Posterior cingulate gyrus (tissue), 11 donors: ENCODE measurements around the gene METTL5.
"Not testable (repeated sequence)": the region's sequence is repeated elsewhere in the genome, so short reads cannot be mapped to it uniquely, and the experiment has no call there.

Experiments
- DNase-seq, 10 donors: peaks; one replicate each; pipeline versions ENCODE4 v3.0.0 to v3.0.0-alpha.2; 2020 to 2021; ENCODE audit warnings: mixed read lengths in 3 of 10
- intact Hi-C: fragments of 100-400 bp; cut with DNase I; formaldehyde crosslinking; loops from one replicate; pipeline ENCODE4 v1.15.1; 2023

The METTL5 gene

DNA sequence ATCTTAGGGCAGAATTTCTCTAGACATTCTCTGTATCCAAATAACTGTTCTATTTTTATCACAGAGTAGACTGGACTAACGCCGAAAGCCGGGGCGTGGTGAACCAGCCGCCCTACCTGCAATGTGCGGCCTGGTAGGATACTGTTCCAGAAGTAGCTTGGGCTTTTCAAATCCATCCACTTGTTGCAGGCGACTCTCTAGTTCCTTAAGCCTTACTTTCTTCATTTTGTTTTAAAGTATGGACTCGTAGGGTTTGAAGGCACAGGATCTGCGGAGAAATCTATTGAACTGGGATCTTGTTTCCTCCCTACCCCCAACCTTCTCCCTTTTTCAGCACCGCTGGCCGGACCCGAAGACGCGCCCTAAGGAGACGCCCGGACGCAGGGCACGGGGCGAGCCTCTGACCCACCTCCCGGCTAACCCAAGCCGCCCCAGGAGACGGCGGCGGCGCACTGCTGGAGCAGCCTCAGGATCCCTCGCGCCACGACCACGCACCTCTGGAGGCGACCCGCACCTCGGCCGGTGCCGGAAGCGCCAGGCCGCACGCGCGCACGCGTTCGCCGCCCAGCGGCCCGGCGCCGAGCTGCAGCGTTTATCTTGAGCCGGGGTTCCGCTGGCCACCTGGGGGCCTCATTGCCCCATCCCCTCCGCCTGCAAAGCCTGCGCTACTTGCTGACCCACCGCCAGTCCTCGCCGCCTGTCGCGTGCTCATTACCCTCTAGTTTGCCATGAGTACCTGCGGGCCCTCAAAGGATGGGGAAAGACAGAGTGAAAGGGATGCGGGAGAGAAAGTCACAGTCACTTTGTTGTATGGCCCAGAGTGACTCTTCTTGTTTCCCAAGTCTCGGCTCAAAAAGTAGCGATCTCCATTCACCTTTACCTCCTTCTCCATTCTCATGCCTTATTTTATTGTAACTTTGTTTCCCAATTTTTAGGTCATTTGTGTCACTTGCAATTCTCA, at the start of gene METTL5:
TSS of gene METTL5 (minus strand) at position 533 of the 961 bp plus-strand sequence. CDS start at position 225, 308 bp downstream.
- peak; percentile 66 to 98 (median 81) for DNase-seq
- intact Hi-C loops, result loop anchor here (1.0 kb wide), 2 partner anchors 53 to 104 kb away; no protein-coding TSS in a partner anchor

DNA sequence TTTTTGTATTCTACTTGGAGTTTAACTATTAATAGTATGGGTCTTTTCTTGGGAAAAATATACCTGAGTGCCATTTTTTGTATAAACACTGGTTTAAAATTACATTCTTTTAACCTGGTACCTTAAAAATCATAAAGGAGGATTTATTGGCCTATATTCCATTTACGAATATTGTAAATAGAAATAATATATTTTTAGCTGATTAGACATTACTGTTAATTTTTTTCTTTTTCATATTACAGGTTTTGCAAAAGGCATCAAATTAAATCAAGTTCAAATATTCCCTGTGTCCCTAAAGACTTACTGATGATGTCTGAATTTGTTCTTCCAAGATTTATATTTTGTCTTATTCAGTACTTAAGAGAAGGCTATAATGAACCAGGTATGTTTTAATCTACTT, 47.3 kb upstream of the METTL5 start:
- intact Hi-C loops, result no loop called here
- DNase-seq, result no peak

DNA sequence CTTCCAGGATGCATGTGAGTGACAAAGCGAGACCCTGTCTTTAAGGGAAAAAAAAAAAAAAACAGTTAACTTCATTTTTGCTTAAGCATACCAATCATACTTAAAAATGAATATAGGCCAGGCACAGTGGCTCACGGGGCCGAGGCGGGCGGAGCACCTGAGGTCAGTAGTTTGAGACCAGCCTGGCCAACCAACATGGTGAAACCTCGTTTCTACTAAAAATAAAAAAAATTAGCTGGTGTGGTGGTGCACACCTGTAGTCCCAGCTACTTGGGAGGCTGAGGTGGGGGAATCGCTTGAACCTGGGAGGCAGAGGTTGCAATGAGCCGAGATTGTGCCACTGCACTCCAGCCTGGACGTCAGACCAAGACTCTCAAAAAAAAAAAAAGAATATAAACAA, 46.7 kb upstream of the METTL5 start:
- DNase-seq, intact Hi-C loops: not testable (repeated sequence)

DNA sequence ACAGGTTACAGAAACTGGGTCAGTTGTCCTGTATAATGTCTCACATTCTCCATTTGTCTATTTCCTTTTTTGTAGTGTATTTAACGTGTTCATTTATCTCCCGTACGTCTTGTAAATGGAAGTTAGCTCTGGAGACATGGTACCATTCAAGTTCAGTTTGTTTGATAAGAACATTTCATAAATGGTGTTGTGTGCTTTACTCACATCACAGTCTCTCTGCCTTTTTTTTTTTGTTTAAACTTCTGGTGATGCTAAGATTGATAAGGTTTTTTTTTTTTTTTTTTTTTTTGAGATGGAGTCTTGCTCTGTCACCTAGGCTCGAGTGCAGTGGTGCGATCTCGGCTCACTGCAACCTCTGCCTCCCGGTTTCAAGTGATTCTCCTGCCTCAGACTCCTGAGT, 44.2 kb upstream of the METTL5 start:
- no peak for DNase-seq
- intact Hi-C loops, result no loop called here

DNA sequence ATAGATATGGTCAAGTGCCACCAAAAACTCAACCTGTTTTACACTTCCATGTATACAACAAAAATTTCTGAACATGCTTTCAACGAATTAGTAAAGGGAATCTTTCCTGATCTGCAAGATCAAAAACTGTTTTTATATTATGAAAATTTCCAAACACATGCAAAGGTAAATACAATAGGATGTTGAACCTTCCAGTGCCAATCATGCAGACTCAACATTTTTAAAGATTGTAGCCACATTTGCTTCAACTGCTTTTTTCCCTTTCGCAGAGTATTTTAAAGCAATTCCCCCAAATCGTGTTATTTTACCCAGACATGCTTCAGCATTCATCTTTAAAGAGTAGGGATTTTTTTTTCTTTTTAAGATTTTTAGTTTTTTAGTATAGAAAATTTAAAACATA, 42.9 kb upstream of the METTL5 start:
- intact Hi-C loops, result no loop called here
- no peak for DNase-seq

DNA sequence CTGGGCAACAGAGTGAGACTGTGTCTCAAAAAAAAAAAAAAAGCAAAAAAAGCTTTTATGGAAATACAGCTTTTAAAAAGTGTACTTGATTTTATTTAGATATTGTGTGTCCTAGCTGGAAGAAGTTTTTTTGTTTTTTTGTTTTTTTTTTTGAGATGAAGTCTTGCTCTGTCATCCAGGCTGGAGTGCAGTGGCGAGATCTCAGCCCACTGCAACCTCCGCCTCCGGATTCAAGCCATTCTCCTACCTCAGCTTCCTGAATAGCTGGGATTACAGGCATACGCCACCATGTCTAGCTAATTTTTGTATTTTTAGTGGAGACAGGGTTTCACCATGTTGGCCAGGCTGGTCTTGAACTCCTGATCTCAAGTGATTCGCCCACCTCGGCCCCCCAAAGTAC, 41.5 kb upstream of the METTL5 start:
- not testable (repeated sequence) for DNase-seq

DNA sequence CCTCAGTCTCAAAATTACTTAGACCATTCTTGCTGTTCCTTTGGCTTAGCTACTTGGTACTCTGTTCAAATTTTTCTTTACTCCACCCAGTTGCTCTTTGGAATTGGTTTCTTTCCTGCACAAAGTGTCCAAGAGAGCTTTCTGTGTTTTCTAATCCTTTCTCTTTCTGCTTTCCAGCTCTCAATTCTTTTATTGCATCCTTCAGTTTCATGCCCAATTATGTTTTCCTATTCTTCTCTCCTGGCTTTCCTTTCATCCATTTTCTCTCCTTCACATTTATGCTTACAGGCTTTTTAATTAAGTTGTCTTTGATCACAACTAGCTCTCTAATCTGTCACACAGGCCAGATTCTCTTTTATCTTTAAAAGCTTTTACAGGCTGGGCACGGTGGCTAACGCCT, 40.8 kb upstream of the METTL5 start:
- DNase-seq, result no peak
- intact Hi-C loops, result no loop called here

More for the DNA sequence above, 41.5 kb upstream of the METTL5 start:
- intact Hi-C loops, result not testable (repeated sequence)

DNA sequence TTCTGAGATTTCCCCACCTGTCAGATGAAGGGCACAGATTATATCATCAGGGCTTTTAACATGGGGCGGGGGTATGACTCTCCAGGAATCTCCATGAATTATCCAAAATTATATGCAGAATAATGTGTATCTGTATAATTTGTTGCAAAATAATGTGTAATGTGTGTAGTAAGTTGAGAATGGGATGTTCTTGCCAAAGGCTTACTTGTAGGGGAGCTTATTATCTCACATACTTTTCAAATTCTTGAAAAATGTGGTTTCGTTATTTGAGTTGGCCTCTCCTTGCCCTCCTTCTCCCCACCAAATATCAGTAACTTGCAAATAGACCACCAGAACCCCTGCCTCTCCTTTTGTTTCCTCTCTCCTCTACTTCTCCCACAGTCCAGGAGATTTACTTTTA, 38.1 kb upstream of the METTL5 start:
- intact Hi-C loops, result no loop called here
- no peak for DNase-seq

DNA sequence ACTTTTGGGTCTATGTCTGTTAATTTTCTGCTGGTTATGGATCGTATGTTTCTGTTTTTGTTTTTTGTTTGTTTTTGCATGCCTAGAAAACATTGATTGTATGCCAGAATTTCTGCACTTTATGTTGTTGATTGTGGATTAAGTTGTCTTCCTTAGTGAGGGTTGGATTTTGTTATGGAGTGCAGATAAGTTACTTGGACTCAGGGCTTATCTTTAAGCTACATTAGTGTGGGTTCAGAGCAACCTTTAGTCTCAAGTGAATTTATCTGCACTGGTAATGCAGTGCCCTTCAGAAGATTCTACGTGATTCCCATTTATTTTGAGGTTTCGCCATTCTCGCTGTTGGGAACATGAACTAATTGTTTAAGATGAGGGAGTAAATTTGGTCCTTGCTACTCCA, 35.4 kb upstream of the METTL5 start:
- intact Hi-C loops, result no loop called here
- DNase-seq, result no peak

DNA sequence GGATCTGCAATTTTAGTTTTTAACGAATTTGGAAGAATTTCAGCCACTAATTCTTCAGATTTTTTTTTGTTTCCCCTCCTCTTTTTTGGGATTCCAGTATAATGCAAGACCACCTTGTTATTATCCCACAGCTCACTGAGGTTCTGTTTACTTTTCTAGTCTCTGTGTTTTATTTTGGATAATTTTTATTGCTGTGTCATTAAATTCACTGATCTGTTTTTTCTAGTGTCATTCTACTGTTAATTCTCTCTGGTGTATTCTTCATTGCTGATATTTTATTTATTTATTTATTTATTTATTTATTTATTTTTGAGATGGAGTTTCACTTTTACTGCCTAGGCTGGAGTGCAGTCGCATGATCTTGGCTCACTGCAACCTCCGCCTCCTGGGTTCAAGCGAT, 34.7 kb upstream of the METTL5 start:
- intact Hi-C loops, result no loop called here
- DNase-seq, result no peak

DNA sequence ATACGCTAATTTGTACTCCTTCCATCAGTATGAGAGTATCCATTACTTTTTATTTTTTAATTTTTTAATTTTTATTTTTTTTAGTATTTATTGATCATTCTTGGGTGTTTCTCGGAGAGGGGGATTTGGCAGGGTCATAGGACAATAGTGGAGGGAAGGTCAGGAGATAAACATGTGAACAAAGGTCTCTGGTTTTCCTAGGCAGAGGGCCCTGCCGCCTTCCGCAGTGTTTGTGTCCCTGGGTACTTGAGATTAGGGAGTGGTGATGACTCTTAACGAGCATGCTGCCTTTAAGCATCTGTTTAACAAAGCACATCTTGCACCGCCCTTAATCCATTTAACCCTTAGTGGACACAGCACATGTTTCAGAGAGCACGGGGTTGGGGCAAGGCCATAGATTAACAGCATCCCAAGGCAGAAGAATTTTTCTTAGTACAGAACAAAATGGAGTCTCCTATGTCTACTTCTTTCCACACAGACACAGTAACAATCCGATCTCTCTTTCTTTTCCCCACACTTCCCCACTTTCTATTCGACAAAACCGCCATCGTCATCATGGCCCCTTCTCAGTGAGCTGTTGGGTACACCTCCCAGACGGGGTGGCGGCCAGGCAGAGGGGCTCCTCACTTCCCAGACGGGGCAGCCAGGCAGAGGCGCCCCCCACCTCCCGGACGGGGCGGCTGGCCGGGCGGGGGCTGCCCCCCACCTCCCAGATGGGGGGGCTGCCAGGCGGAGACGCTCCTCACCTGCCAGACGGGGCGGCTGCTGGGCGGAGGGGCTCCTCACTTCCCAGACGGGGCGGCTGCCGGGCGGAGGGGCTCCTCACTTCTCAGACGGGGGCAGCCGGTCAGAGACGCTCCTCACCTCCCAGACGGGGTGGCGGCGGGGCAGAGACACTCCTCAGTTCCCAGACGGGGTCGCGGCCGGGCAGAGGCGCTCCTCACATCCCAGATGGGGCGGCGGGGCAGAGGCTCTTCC, 30.9 kb upstream of the METTL5 start:
- DNase-seq, intact Hi-C loops: not testable (repeated sequence)

DNA sequence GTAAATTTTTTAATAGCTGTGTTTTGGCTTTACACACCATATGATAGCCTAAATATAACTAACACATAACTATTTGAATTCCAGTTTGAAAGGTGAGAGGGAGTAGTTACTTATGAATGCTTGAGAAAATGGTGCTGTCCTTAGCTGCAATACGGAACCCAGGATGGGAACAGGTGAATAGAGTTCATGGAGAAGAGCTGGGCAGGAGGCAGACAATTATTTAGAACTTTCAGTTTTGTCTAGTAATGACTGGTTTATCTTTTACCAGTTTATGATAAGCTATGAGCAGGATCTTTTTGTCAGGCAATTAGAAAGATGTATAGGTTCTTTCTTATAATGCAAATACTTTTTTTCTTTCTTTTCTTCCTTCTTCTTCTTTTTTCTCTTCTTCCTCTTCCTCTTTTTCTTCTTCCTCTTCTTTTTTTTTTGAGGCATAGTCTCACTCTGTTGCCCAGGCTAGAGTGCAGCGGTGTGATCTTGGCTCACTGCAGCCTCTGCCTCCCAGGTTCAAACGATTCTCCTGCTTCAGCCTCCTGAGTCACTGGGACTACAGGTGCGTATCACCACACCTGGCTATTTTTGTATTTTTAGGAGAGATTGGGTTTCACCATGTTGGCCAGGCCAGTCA, 28.4 kb upstream of the METTL5 start:
- no peak for DNase-seq
- intact Hi-C loops, result no loop called here

DNA sequence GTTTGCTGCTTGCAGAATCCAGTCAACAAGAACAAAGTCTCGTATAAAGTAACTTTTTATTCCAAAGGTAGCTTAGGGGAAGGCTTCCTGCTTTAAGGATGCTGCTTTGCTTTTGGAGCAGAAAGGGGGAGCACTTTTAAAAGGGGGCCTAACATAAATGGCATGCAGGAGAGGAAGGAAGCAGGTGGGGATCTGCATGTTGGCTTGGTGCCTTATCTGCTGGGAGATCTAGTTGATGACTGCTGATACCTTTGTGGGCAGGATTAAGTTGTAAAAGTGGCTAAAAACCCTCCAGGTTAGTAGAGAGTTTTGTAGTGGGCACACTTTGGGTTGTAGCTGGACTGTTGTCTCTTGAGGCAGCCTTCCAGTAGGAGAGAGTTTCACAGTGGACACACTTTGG, 25.0 kb upstream of the METTL5 start:
- DNase-seq, result no peak
- intact Hi-C loops, result no loop called here

DNA sequence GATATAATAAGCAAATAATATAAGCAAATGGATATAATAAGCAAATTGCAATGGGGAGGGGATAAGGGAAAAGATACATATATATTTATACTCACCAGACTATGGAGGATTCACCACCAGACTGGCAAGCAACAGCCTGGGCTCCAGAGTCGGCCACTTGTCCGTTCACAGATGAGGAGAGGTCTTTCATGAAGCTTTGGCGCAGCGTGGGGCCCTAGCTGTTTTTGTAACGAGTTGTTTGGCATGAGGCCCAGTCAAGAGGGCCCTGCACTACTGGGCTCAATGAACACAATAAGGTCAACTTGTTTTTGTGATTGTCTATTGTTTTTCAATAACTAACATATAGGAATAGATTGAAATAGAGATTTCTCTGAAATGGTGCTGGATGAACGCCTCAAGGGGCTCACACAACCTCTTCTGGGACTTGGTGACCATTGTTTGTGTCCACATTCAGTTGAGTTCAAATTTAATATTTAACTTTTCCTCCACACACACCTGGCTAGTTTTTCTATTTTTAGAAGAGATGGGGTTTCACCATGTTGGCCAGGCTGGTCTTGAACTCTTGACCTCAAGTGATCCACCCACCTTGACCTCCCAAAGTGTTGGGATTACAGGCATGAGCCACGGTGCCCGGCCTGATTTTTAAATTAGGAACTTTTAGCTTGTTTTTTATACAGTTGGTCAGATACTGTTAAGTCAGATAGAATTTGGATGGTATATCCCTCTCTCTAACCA, 24.4 kb upstream of the METTL5 start:
- peak in 8 of 10 donors; percentile 13 to 92 (median 42) for DNase-seq
- intact Hi-C loops, result not testable (repeated sequence)

DNA sequence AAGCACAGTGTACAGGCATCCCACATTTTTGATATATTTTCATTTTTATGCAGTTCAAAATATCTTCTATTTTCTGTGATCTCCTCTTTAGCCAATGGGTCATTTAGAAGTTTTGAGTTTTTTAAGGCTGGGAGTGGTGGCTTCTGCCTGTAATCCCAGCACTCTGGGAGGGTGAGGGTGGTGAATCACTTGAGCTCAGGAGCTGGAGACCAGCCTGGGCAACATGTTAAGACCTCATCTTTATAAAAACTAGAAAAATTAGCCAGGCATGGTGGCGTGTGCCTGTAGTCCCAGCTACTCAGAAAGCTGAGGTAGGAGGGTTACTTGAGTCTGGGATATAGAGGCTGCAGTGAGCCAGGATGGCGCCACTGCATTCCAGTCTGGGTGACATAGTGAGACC, 20.3 kb upstream of the METTL5 start:
- intact Hi-C loops, result no loop called here
- DNase-seq, result no peak

DNA sequence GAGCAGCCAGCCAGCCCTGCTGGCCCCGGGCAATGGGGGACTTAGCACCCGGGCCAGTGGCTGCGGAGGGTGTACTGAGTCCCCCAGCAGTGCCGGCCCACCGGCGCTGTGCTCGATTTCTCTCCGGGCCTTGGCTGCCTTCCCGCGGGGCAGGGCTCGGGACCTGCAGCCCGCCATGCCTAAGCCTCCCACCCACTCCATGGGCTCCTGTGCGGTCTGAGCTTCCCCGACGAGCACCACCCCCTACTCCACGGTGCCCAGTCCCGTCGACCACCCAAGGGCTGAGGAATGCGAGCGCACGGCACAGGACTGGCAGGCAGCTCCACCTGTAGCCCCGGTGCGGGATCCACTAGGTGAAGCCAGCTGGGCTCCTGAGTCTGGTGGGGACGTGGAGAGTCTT, 16.9 kb upstream of the METTL5 start:
- intact Hi-C loops, result not testable (repeated sequence)
- peak in 2 of 10 donors; percentile 60 to 63 for DNase-seq

DNA sequence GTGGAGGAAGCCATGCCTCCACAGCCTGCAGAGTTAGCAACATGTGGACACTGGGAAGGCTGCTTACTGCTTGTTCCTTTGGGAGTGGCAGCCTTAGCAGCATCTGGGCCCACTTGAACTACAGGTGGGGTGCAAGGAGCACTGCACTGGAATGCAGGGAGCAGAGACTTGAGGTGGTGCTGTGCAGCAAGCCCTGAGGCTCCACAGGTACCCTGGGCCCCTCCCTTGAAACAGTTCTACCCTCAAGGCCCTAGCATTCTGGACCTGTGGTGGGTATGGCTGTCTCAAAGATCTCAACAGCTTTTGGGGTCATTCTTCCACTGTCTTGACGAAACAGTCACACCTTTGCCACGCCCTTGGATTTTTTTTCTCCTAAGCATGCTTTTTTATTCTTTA, 16.0 kb upstream of the METTL5 start:
- no peak for DNase-seq
- intact Hi-C loops, result no loop called here

DNA sequence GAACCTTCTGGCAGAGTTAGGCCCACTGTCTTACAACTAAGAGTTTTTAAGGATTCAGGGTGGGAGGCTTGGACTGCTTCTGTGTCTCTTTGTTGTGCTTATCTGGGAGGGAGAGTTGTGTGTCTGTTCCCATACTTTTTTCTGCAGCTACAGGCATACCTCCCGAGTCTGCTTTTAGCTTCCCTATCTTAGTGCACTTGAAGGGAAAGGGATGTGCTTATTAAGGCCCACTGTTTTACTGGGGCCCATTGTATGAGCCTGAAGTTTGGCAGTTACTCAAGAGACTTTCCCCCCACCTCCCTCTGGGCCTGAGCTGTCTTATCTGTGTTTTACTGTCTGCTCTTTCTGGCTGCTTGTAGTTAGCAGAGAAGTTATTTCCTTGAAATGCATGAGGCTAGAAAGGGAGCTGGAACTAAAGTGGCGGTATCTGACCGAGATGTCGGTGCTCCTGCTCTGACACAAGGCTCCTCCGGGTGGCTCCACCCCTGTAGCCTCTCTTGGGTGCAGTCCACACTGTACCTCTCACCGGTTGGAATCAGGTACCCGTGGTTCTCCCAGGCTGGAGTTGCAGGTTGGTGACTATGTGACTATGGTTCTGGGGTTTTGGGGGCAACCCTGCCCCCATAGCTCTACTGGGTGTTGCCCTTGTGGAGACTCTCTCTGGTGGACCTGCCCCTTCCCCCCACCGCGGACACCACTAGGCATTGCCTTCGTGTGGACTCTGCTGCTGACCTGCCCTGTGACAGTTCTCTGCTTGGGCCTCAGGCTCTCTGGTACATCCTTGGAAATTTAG, 15.4 kb upstream of the METTL5 start:
- DNase-seq, result no peak
- intact Hi-C loops, result no loop called here
